HG03439 (cell line): ENCODE data around the gene SLFNL1.

Experiments
- ATAC-seq: cut with Tn5 transposase; IDR thresholded peaks from one replicate; pipeline ENCODE4 v1.9.1; 2021; ENCODE audit warnings: mild to moderate bottlenecking, moderate library complexity; ENCODE audit not compliant: unreplicated experiment

SLFNL1 gene

GRCh38 chr1:40966417-40966816, 55.1 kb downstream of the SLFNL1 start:
- ATAC-seq = no peak
